ENCODE data around the gene PDS5B.

Gene PDS5B

GRCh38 chr13:32736648-32737047, 150.4 kb downstream of the PDS5B start:
- no peak overlapping the region for H3K4me3 ChIP-seq (ENCODE audit: control insufficient read depth, low read depth, low read length)
- TF ChIP-seq, protein P1, sequence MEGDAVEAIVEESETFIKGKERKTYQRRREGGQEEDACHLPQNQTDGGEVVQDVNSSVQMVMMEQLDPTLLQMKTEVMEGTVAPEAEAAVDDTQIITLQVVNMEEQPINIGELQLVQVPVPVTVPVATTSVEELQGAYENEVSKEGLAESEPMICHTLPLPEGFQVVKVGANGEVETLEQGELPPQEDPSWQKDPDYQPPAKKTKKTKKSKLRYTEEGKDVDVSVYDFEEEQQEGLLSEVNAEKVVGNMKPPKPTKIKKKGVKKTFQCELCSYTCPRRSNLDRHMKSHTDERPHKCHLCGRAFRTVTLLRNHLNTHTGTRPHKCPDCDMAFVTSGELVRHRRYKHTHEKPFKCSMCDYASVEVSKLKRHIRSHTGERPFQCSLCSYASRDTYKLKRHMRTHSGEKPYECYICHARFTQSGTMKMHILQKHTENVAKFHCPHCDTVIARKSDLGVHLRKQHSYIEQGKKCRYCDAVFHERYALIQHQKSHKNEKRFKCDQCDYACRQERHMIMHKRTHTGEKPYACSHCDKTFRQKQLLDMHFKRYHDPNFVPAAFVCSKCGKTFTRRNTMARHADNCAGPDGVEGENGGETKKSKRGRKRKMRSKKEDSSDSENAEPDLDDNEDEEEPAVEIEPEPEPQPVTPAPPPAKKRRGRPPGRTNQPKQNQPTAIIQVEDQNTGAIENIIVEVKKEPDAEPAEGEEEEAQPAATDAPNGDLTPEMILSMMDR (IDR thresholded peaks at IDR 0.05; ENCODE audit: control insufficient read depth, insufficient read depth, low read depth, low read length, missing control alignments), result no peak
- no peak for DNase-seq (ENCODE audit: low read depth)

DNA sequence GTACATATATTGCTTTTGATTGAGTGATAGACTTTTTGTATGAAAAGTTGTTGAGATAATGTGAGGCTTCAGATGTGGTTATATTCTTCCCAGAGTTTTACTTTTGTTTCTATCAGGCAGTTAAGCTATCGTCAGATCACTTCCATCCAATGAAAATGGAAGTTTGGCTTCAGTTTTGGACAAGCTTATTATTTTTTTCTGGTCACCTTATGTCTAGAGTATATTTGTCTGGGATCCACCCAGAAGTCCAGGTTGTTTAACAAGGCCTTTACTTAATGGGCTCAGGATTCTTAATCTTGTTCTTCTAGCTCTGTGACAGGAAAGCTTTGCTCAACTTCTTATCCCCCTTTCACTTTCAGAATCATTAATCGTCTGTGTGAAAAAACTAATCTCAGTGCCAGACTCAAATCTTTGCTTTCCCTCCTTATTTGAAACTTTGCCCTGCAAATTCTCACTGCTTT, 150.9 kb downstream of the PDS5B start:
- no peak overlapping the region; the same call in 1 of the 2 replicates for H3K4me3 ChIP-seq (ENCODE audit: control insufficient read depth, low read depth, low read length)
- DNase-seq (ENCODE audit: low read depth), result no peak
- TF ChIP-seq, protein P1 (IDR thresholded peaks at IDR 0.05; ENCODE audit: control insufficient read depth, insufficient read depth, low read depth, low read length, missing control alignments), result no peak

- no peak for DNase-seq (ENCODE audit: low read depth)
Measured at GRCh38 chr13:32737679-32738078, 151.4 kb downstream of the PDS5B start.

GRCh38 chr13:32745509-32745908, 159.3 kb downstream of the PDS5B start:
- TF ChIP-seq, protein P1 (IDR thresholded peaks at IDR 0.05; ENCODE audit: control insufficient read depth, insufficient read depth, low read depth, low read length, missing control alignments), result no peak
- no peak overlapping the region for H3K4me3 ChIP-seq (ENCODE audit: control insufficient read depth, low read depth, low read length)
- DNase-seq (ENCODE audit: low read depth), result no peak

More at GRCh38 chr13:32737679-32738078, 151.4 kb downstream of the PDS5B start:
- H3K4me3 ChIP-seq (ENCODE audit: control insufficient read depth, low read depth, low read length), result no peak overlapping the region
- TF ChIP-seq, protein P1 (IDR thresholded peaks at IDR 0.05; ENCODE audit: control insufficient read depth, insufficient read depth, low read depth, low read length, missing control alignments), result no peak

GRCh38 chr13:32746474-32746873, 160.2 kb downstream of the PDS5B start:
- TF ChIP-seq, protein P1 (IDR thresholded peaks at IDR 0.05; ENCODE audit: control insufficient read depth, insufficient read depth, low read depth, low read length, missing control alignments), result no peak
- no peak overlapping the region for H3K4me3 ChIP-seq (ENCODE audit: control insufficient read depth, low read depth, low read length)
- no peak for DNase-seq (ENCODE audit: low read depth)

DNA sequence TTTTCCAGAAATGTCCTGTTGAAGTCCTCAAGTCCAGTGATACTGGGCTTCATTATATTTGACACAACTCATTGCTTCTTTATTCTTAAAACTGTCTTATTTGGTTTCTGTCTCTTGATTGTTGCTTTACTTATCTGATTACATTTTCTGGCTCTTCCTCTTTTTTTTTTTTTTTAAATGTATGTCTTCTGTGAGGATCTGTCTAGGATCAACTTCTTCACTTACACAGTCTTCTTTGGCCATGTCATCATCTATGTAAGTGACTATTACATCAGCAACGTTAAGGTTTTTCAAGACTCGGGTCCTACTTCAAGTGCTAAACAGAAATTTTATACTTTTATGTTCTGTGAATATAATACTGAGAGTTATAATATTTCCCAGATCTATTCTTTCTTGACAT, 162.1 kb downstream of the PDS5B start:
- DNase-seq (ENCODE audit: low read depth), result no peak
- TF ChIP-seq, protein P1 (IDR thresholded peaks at IDR 0.05; ENCODE audit: control insufficient read depth, insufficient read depth, low read depth, low read length, missing control alignments), result no peak
- H3K4me3 ChIP-seq (ENCODE audit: control insufficient read depth, low read depth, low read length), result no peak overlapping the region

DNA sequence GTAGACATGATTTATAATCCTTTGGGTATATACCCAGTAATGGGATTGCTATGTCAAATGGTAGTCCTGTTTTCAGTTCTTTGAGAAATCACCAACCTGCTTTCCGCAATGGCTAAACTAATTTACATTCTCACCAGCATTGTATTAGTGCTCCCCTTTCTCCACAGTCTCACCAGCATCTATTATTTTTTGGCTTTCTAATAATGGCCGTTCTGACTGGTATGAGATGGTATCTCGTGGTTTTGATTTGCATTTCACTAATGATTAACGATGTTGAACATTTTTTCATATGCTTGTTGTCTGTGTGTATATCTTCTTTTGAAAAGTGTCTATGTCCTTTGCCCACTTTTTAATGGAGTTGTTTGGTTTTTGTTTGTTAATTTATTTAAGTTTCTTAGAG, 165.1 kb downstream of the PDS5B start:
- TF ChIP-seq, protein P1 (IDR thresholded peaks at IDR 0.05; ENCODE audit: control insufficient read depth, insufficient read depth, low read depth, low read length, missing control alignments), result no peak
- H3K4me3 ChIP-seq (ENCODE audit: control insufficient read depth, low read depth, low read length), result no peak overlapping the region
- no peak for DNase-seq (ENCODE audit: low read depth)
